GM12873 (cell line): Measurements from ENCODE around the gene BCAS3.

Experiments used
- CTCF ChIP-seq: IDR thresholded peaks from 2 replicates; pipeline ENCODE4 v1.5.1; 2012; ENCODE audit warnings: low read depth, mild to moderate bottlenecking, moderate library complexity, low read length, control low read depth; ENCODE audit not compliant: insufficient read depth; ENCODE audit errors: missing control alignments

BCAS3 gene

DNA sequence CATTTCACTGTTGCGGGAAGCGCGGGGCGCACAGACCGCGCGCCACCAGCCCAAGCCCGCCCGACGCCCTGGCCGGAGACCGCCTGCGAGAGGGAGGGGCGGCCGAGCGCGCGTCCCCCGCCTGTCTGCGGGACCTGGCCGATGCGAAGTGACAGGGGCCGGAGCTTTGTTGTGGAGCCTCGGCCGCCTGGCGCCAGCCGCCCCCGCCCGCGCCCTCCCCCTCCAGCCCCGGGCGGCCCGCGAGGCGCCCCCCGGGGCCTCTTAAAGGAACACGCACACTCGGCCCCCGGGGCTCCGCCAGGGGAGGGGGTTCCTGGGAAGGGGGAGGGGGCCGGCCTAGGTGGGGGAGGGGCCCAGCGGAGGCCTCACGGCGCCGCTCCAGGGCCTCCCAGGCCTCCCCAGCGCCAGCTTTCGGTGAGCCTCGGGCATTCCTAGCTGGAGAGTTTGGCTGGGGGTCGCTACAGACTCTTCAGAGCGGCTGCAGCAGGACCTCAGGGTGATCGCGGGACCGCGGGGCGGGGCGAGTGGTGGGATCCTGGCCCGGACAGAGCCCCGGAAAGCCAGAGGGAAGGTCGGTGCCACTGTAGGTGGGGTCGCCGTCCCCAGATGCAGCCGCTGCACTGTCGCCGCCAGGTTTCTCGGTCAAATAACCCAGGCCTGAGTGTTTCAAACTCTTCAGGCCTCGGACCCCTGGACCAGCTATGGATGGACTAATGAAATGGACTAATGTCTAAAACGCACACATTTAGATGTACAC, 719.6 kb downstream of the BCAS3 start:
- TF ChIP-seq CTCF, result no peak

DNA sequence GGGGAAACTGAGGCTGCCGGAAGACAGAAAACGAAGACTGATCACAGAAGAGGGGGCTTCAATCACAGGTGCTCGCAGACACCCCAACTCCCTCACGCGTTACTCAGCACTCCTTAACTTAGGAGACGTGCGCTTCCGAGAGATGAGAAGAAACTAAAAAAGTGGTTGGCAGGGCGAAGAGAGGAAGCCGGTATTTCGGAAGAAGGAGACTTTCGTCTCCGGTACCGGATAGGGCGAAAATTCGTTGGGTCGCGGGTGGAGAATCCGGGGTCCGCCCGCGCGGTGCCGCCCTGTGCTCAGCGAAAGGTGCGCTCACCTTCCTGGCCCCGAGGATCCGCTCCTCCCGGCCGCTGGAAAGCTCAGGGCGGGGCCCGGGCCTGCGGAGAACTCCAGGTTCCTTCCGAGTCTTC, 721.1 kb downstream of the BCAS3 start:
- TF ChIP-seq CTCF, result no peak

GRCh38 chr17:61399131-61400065, 721.7 kb downstream of the BCAS3 start, which contains the start of gene TBX2:
Gene TBX2 (plus strand): TSS chr17:61399843. CDS start chr17:61400177, 334 bp downstream.
- no peak for TF ChIP-seq CTCF

DNA sequence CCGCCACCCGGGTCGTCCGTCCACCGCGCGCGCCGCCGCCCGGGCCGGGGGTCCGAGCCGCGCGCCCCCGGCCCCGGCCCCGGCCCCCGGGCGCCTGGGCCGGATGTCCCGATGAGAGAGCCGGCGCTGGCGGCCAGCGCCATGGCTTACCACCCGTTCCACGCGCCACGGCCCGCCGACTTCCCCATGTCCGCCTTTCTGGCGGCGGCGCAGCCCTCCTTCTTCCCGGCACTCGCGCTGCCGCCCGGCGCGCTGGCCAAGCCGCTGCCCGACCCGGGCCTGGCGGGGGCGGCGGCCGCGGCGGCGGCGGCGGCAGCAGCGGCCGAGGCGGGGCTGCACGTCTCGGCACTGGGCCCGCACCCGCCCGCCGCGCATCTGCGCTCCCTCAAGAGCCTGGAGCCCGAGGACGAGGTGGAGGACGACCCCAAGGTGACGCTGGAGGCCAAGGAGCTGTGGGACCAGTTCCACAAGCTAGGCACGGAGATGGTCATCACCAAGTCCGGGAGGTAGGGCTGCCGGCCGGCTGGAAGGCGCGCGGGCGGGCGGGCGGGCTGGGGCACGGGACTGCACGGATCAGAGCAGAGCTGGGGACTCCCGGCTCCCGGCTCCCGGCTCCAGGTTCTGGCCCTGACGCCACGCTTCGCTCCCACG, 722.5 kb downstream of the BCAS3 start:
- no peak for TF ChIP-seq CTCF

GRCh38 chr17:61400717-61401388, 723.2 kb downstream of the BCAS3 start:
- no peak for TF ChIP-seq CTCF

- no peak for TF ChIP-seq CTCF
Measured at GRCh38 chr17:61401389-61402072, 723.9 kb downstream of the BCAS3 start.
